Transverse colon (tissue), 4 donors: ENCODE data around the gene FYB1. TPM values are rescaled to one million over a fixed set of nuclear protein-coding genes. Genes with fewer than 3 reads are reported as not detected.
A peak's percentile ranks its signal among the peaks of the same experiment; 100 is the strongest.

ENCODE experiments used
- DNase-seq: peaks from one replicate; pipeline ENCODE4 v3.0.0-alpha.2; 2019
- H3K27ac ChIP-seq, 4 donors: fragments of 200-600 bp; sonication (generic); 2 replicates each; pipeline ENCODE4 v1.5.1; 2016 to 2018; ENCODE audit warnings: inconsistent platforms in 4 of 4
- H3K27me3 ChIP-seq: fragments of 200-600 bp; sonication (generic); 2 replicates; pipeline ENCODE4 v1.5.1; 2017; ENCODE audit warnings: inconsistent platforms
- H3K36me3 ChIP-seq, 4 donors: fragments of 200-600 bp; sonication (generic); 2 replicates each; pipeline ENCODE4 v1.5.1; 2017 to 2019; ENCODE audit warnings: inconsistent platforms in 4 of 4
- H3K4me1 ChIP-seq, 4 donors: fragments of 200-600 bp; sonication (generic); 2 replicates each; pipeline ENCODE4 v1.5.1; 2017 to 2020; ENCODE audit warnings: inconsistent platforms in 4 of 4
- H3K4me3 ChIP-seq, 4 donors: fragments of 200-600 bp; sonication (generic); 1 replicate in 1 of 4; 2 replicates in 3 of 4; pipeline versions ENCODE4 v1.5.1 to v1.6.1; 2017 to 2019; ENCODE audit warnings: inconsistent platforms in 4 of 4
- H3K9me3 ChIP-seq, 2 donors: fragments of 200-600 bp; sonication (generic); 2 replicates each; pipeline ENCODE4 v1.5.1; 2017 to 2019; ENCODE audit warnings: inconsistent platforms in 2 of 2
- EP300 ChIP-seq: sonication (generic); formaldehyde crosslinking; IDR thresholded peaks from one replicate; pipeline ENCODE4 v1.6.1; 2017; ENCODE audit warnings: antibody characterized with exemption, low read depth
- POLR2A ChIP-seq: fragments of 450-650 bp; IDR thresholded peaks from one replicate; pipeline ENCODE4 v1.6.1; 2016; ENCODE audit warnings: antibody characterized with exemption, mild to moderate bottlenecking, moderate library complexity
- POLR2AphosphoS5 ChIP-seq, 3 donors: sonication (generic); formaldehyde crosslinking; IDR thresholded peaks; one replicate each; pipeline ENCODE4 v1.6.1; 2016; ENCODE audit warnings: antibody characterized with exemption in 3 of 3
- WGBS, 2 donors: methylation state at CpG; one replicate each; pipeline ENCODE4 v1.1.5; 2018; ENCODE audit warnings: low coverage in 1 of 2; 5-methylcytosine and 5-hydroxymethylcytosine counted together
- in situ Hi-C, 4 donors: fragments of 200-750 bp; cut with MboI; loops; one replicate each; pipeline versions ENCODE4 v1.15.0 to v1.15.1; 2017; ENCODE audit warnings: low sequenced_read_pairs in 3 of 4, low pct_ligation_motif_present in 1 of 4, low pct_unique_long_range_greater_than_20kb in 1 of 4
- intact Hi-C: fragments of 100-400 bp; cut with DNase I; formaldehyde crosslinking; loops from one replicate; pipeline ENCODE4 v1.15.1; 2023; ENCODE audit warnings: low total_unique reads
- total RNA-seq, 4 donors: library from RNA; depleted of rRNA; stranded (reverse); fragments of >200 nt; gene quantifications; one replicate each; pipeline ENCODE4 v1.1.0, GENCODE V29; 2016
- TF ChIP-seq, protein P1 (sequence below), 5 experiments: fragments of 200-600 bp in 3 of 5; fragments of 450-650 bp in 2 of 5; sonication (generic) in 3 of 5; IDR thresholded peaks; 1 replicate in 2 of 5; 2 replicates in 3 of 5; pipeline ENCODE4 v1.5.1; 2016 to 2017; ENCODE audit warnings: antibody characterized with exemption in 5 of 5, inconsistent platforms in 3 of 5, mild to moderate bottlenecking in 2 of 5, moderate library complexity in 1 of 5

The FYB1 gene
- total RNA-seq, 4 donors from 2014 or later = 6.4 to 38.5 (median 17.5) TPM

DNA sequence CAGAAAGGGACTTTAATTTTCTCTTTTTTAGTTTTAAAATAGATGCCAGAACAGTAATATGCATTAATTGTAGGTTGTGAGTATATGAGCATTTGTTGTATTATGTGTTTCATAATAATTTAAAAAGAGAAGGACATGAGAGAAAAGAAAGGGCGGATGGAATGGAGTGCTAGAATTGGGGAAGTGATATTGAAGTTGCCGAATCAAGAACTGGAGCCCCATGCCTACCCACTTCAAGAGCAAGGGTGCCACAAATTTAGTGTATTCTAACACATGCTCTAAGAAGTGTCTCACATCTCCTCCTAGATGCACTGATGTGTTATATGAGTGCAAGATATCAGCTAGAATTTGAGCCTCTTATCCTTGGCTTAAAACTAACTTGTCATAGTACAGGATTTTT lies 43.6 kb upstream of the FYB1 start:
- DNase-seq = no peak
- TF ChIP-seq POLR2A (no peak), EP300 (no peak), POLR2AphosphoS5 (IDR thresholded peaks at IDR 0.05) (no peak)
- TF ChIP-seq, protein P1, sequence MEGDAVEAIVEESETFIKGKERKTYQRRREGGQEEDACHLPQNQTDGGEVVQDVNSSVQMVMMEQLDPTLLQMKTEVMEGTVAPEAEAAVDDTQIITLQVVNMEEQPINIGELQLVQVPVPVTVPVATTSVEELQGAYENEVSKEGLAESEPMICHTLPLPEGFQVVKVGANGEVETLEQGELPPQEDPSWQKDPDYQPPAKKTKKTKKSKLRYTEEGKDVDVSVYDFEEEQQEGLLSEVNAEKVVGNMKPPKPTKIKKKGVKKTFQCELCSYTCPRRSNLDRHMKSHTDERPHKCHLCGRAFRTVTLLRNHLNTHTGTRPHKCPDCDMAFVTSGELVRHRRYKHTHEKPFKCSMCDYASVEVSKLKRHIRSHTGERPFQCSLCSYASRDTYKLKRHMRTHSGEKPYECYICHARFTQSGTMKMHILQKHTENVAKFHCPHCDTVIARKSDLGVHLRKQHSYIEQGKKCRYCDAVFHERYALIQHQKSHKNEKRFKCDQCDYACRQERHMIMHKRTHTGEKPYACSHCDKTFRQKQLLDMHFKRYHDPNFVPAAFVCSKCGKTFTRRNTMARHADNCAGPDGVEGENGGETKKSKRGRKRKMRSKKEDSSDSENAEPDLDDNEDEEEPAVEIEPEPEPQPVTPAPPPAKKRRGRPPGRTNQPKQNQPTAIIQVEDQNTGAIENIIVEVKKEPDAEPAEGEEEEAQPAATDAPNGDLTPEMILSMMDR (IDR thresholded peaks at IDR 0.05) = no peak
- peaks cover 0 to 9% (median under 1%) of the 10 kb centered on the region in 4 donors for H3K4me1 ChIP-seq
- 92 to 100% methylated on average over 2 of the region's 2 CpGs for WGBS, 2 donors
- no peak overlapping the region for H3K27ac ChIP-seq
- intact Hi-C loops (no loop called here), in situ Hi-C loops (no loop called here)
- H3K4me3 ChIP-seq = no peak overlapping the region
- no peaks in the 10 kb centered on the region for H3K27me3 ChIP-seq
- no peaks in the 10 kb centered on the region for H3K36me3 ChIP-seq
- H3K9me3 ChIP-seq = no peaks in the 10 kb centered on the region

DNA sequence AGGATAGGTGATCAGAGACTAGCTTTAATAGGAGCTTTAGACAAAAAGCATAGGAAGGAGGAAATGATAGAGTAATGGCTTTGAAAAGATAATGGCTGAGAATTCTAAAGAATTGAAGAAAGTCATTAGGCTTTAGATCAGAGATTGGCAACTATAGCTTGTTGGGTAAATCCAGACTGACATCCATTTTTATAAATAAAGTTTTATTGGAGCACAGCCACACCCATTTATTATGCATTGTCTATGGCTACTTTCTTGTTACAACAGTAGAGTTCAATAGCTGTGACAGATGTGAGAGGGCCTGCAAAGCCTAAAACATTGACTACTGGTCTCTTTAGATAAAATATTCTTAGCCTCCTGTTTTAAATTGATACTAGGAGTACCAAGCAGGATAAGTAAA lies 40.7 kb upstream of the FYB1 start:
- H3K9me3 ChIP-seq = no peaks in the 10 kb centered on the region
- no peak overlapping the region for H3K27ac ChIP-seq
- TF ChIP-seq POLR2AphosphoS5 (IDR thresholded peaks at IDR 0.05) (no peak), POLR2A (no peak), EP300 (no peak)
- TF ChIP-seq, protein P1 (IDR thresholded peaks at IDR 0.05) = no peak
- H3K27me3 ChIP-seq = no peaks in the 10 kb centered on the region
- DNase-seq = no peak
- H3K4me1 ChIP-seq = peaks cover 0 to 23% (median 10%) of the 10 kb centered on the region in 4 donors
- no peaks in the 10 kb centered on the region for H3K36me3 ChIP-seq
- intact Hi-C loops (no loop called here), in situ Hi-C loops (no loop called here)
- H3K4me3 ChIP-seq = no peak overlapping the region

DNA sequence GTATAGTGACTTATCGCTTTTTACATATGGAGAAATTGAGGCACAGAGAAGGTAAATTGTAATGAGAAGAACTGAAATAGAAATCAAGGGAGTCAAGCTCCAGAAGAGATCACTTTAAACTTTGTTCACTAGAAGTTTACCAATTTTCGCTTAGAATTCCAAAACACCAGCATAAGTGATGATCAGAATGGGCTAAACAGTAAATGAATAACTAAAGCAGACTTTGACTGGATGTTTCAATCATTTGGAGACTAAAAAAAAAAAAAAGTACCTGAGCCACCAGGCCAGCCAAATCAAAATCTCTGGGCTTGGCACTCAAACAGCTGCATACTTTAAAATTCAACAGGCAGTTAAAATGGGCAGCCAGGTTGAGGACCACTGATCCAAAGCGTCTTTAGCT lies 38.2 kb upstream of the FYB1 start:
- peak overlapping the region in 2 of 4 donors; percentile 27 to 34 for H3K27ac ChIP-seq
- no peaks in the 10 kb centered on the region for H3K27me3 ChIP-seq
- peaks cover 0 to 23% (median 10%) of the 10 kb centered on the region in 4 donors for H3K4me1 ChIP-seq
- 74 to 81% methylated on average over 3 of the region's 3 CpGs for WGBS, 2 donors
- H3K36me3 ChIP-seq = no peaks in the 10 kb centered on the region
- H3K4me3 ChIP-seq = no peak overlapping the region
- in situ Hi-C loops (no loop called here), intact Hi-C loops (no loop called here)
- no peaks in the 10 kb centered on the region for H3K9me3 ChIP-seq
- no peak for TF ChIP-seq POLR2AphosphoS5 (IDR thresholded peaks at IDR 0.05)
- TF ChIP-seq, protein P1 (IDR thresholded peaks at IDR 0.05) = no peak
- no peak for TF ChIP-seq EP300
- no peak for TF ChIP-seq POLR2A
- no peak for DNase-seq

DNA sequence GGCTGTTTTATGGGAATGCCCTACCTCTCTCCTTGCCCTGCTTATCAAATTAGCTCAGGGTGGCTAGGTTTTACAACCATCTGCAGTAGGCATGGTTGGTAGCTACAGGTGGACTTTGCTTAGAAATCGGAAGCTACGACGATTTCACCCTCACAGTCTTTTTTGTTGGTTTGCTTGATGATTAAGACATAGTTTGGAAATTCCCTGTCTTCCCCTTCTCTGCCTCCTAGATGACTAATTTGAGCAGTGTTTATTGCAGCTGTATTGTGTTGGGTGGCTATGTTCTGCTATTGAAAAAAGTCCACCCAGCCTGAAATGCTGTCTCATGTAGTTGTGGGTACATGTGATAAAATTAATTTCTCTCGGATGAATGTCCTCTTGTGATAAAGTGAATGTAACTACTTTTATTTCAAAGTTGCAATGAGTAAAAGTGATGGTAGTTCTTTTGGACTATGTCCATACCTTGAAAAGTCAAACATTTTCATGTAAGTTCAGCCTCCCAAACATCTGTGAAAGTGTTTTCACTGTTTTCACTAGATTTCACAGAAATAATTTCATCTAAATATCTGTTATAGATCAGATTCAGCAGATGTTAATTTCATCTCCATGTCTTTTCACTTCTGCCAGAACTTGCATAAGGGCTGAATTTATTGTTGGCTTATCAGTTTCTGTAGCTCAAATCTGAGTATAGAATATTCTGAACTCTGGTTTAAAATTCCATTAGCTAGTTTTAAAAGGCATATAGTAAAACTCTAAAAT lies 37.3 kb upstream of the FYB1 start:
- peak; percentile 16 for DNase-seq
- H3K9me3 ChIP-seq = no peaks in the 10 kb centered on the region
- no peak for TF ChIP-seq EP300
- TF ChIP-seq, protein P1 (IDR thresholded peaks at IDR 0.05) = no peak
- no peak for TF ChIP-seq POLR2A
- no peak for TF ChIP-seq POLR2AphosphoS5 (IDR thresholded peaks at IDR 0.05)
- in situ Hi-C loops (no loop called here), intact Hi-C loops (no loop called here)
- H3K27ac ChIP-seq = peak overlapping the region; percentile 14 to 38 (median 22)
- H3K27me3 ChIP-seq = no peaks in the 10 kb centered on the region
- no peak overlapping the region for H3K4me3 ChIP-seq
- 16 to 24% methylated on average over 4 of the region's 4 CpGs for WGBS, 2 donors
- H3K4me1 ChIP-seq = peaks cover 0 to 23% (median 10%) of the 10 kb centered on the region in 4 donors
- H3K36me3 ChIP-seq = no peaks in the 10 kb centered on the region
